ENCODE data around the gene CHRNE. TPM values are rescaled to one million over a fixed set of nuclear protein-coding genes. Genes with fewer than 3 reads are reported as not detected.
"Not testable (repeated sequence)": the region's sequence is repeated elsewhere in the genome, so short reads cannot be mapped to it uniquely, and the experiment has no call there.

CHRNE gene
- total RNA-seq, 3 donors from 2014 or later, result 0.24 to 1.3 TPM; not detected in 1

DNA sequence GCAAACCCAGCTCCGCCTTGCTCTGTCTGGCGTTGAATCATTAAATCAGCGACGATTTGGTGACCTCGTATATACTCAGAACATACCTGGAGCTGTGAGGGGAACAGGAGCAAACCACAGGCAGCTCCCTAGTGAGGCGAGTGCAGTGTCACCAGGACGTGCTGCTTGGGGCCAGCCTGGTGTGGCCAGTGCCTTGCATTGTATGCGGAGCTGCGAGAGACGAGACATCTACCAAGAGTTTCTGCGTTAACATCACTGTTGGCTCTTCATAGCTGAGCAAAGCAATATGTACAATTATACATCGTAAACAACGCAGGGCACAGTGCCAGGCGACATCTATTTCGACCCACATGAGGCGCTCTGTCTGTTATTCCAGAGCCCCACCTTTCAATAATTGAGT is 41.8 kb downstream of the CHRNE start:
- DNase-seq (peak in 1 of 3 donors; percentile 31), ATAC-seq (no peak)
- no peaks in the 10 kb centered on the region for H3K9me3 ChIP-seq
- TF ChIP-seq, protein P1, sequence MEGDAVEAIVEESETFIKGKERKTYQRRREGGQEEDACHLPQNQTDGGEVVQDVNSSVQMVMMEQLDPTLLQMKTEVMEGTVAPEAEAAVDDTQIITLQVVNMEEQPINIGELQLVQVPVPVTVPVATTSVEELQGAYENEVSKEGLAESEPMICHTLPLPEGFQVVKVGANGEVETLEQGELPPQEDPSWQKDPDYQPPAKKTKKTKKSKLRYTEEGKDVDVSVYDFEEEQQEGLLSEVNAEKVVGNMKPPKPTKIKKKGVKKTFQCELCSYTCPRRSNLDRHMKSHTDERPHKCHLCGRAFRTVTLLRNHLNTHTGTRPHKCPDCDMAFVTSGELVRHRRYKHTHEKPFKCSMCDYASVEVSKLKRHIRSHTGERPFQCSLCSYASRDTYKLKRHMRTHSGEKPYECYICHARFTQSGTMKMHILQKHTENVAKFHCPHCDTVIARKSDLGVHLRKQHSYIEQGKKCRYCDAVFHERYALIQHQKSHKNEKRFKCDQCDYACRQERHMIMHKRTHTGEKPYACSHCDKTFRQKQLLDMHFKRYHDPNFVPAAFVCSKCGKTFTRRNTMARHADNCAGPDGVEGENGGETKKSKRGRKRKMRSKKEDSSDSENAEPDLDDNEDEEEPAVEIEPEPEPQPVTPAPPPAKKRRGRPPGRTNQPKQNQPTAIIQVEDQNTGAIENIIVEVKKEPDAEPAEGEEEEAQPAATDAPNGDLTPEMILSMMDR (IDR thresholded peaks at IDR 0.05), result no peak
- intact Hi-C loops (cut with DNase I, micrococcal nuclease), result no loop called here
- peaks cover 3% of the 10 kb centered on the region for H3K36me3 ChIP-seq (ENCODE audit: low read depth)
- no peak overlapping the region for H3K4me3 ChIP-seq
- peaks cover 9% of the 10 kb centered on the region for H3K4me1 ChIP-seq (ENCODE audit: low read depth)

DNA sequence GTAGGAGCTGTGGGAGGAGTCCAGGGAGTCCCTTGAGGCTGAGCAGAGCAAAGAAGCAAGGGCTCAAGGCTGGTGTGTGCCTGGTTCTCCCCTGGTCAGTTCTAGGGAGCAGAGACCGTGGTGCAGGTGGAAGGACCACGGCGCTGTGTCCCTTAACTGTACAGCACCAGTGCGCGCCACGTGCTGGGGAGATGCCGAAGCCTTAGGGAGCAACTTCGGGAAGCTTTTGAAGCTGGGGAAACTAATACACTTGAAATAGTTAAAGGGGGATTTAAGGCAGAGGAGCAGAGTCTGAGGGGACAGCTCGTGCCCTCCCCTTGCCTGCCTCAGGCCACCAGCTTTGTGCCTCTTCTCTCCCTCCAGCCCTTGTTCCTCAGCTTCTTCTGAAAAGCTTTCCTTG is 42.2 kb downstream of the CHRNE start:
- Histone ChIP-seq H3K9me3 (no peaks in the 10 kb centered on the region), H3K4me3 (no peak overlapping the region), H3K36me3 (ENCODE audit: low read depth) (peaks cover 3% of the 10 kb centered on the region), H3K4me1 (ENCODE audit: low read depth) (peaks cover 9% of the 10 kb centered on the region)
- TF ChIP-seq, protein P1 (IDR thresholded peaks at IDR 0.05), result no peak
- no peak for ATAC-seq
- DNase-seq, result no peak
- intact Hi-C loops (cut with DNase I, micrococcal nuclease), result no loop called here

DNA sequence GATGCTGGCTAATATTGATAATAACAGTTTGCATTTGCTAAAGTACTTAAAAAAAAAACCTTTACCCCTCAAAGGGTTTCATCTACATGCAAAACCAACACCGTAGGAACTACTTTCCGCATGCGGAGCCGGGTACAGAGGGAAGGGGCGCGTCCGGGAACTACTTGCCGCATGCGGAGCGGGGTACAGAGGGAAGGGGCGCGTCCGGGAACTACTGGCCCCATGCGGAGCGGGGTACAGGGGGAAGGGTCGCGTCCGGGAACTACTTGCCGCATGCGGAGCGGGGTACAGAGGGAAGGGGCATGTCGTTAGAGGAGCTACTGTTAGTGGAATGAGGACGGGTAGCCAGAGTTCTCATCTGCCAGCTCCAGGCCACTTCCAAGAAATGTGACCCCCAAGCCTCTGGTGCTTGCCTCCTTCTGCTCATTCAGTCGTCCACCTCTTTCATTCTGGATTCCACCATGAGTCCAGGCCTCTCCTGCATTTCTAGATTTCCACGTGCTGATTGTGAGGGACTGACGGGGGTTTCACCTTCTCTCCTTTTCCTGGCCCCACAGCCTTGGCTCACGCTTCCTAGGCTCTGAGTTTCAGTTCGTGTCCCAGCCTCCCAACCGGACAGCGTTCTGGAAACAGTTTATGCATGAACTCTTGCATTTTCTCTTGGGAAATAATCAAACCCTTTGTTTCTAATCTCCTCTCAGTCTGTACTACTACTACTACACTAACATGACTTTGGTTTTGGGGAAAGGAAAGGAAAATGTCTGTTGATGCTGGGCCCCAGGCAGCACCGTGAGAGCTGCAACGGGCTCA is 42.9 kb downstream of the CHRNE start:
- peaks cover 9% of the 10 kb centered on the region for H3K4me1 ChIP-seq (ENCODE audit: low read depth)
- H3K4me3 ChIP-seq, result no peak overlapping the region
- intact Hi-C loops (cut with DNase I, micrococcal nuclease), result no loop called here

DNA sequence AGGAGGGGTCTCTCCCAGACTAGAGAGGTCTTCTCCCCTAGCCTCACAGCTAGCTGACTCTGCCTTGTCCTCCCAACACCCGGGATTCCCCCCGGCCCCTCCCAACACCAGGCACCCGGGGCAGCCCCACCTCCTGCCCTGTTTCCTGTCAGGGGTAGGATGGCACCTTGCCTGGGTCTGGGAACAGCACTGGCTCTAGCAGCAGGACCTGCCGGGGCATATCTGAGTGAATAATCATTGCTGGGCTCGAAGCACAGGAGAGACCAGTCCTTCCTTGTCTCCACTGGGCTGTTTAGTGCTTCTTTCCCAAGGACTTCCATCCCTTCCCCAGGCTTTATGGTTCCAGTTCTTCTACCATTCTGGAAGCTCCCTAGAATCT is 44.0 kb downstream of the CHRNE start:
- Histone ChIP-seq H3K36me3 (ENCODE audit: low read depth) (peaks cover 3% of the 10 kb centered on the region), H3K4me1 (ENCODE audit: low read depth) (peaks cover 9% of the 10 kb centered on the region), H3K9me3 (no peaks in the 10 kb centered on the region), H3K4me3 (no peak overlapping the region)
- peak; percentile 68 for ATAC-seq
- TF ChIP-seq, protein P1 (IDR thresholded peaks at IDR 0.05), result no peak
- DNase-seq, result peak in 1 of 3 donors; percentile 49
- intact Hi-C loops (cut with DNase I, micrococcal nuclease), result no loop called here

More for the DNA sequence above, 42.9 kb downstream of the CHRNE start:
- DNase-seq (no peak), ATAC-seq (no peak)
- TF ChIP-seq, protein P1 (IDR thresholded peaks at IDR 0.05), result no peak
- Histone ChIP-seq H3K9me3 (no peaks in the 10 kb centered on the region), H3K36me3 (ENCODE audit: low read depth) (peaks cover 3% of the 10 kb centered on the region)

DNA sequence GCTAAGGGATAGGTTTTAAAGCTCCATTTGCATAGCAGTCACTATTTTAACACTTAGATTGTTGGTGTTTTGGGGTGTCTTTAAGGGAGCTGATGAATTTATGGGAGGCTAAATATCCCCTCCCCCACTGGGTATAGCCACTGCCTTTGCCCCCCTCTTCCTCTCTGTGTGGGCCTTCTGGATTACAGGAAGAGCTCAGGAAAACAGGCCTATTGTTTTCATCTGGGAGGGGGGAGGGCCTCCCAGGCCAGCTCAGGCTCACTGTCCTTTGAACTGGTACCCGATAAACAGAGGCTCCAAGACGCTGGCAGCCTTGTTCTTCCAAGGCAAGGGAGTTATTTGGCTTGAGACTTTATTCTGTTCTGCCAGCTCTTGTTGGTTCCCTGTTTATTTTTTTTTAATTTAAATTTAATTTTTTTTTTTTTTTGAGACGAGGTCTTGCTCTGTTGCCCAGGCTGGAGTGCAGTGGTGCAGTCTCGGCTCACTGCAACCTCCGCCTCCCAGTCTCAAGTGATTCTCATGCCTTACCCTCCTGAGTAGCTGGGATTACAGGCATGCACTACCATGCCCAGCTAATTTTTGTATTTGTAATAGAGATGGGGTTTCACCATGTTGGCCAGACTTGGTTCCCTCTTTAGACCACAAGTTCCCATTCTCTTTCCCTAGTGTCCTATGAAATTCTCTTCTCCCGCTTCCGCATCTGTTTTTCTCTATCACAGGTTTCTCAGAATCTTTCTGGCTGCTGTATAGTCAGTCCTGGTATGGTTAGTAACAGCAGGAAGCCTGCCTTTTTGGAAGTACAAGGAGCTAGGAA is 44.6 kb downstream of the CHRNE start:
- intact Hi-C loops (cut with DNase I, micrococcal nuclease), result no loop called here
- ATAC-seq (peak; percentile 40), DNase-seq (no peak)
- Histone ChIP-seq H3K4me3 (no peak overlapping the region), H3K4me1 (ENCODE audit: low read depth) (peaks cover 9% of the 10 kb centered on the region), H3K36me3 (ENCODE audit: low read depth) (peaks cover 3% of the 10 kb centered on the region), H3K9me3 (no peaks in the 10 kb centered on the region)
- TF ChIP-seq, protein P1 (IDR thresholded peaks at IDR 0.05), result no peak

DNA sequence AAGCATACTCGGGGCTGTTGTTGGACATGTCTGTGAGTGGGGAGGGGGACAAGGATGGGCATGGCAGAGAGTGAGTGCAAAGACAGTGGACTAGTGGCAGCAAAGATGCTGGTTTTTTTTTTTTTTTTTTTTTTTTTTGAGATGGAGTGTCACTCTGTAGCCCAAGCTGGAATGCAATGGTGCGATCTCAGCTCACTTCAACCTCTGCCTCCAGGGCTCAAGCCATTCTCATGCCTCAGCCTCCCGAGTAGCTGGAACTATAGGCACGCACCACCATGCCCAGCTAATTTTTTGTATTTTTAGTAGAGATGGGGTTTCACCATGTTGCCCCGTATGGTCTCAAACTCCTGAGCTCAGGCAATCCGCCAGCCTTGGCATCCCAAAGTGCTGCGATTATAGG is 45.6 kb downstream of the CHRNE start:
- intact Hi-C loops (cut with DNase I, micrococcal nuclease); ATAC-seq; H3K36me3 ChIP-seq (ENCODE audit: low read depth); H3K9me3 ChIP-seq; H3K4me3 ChIP-seq; DNase-seq: not testable (repeated sequence)
- H3K4me1 ChIP-seq (ENCODE audit: low read depth), result peaks cover 10% of the 10 kb centered on the region

Measured in mucosa of descending colon (tissue), 3 donors.